Measurements from ENCODE around the gene ZC3H10. TPM values are rescaled to one million over a fixed set of nuclear protein-coding genes. Genes with fewer than 3 reads are reported as not detected.
A peak's percentile ranks its signal among the peaks of the same experiment; 100 is the strongest.

ZC3H10 gene
- total RNA-seq, 6 experiments from 2014 or later: 1.7 to 5.4 (median 3.2) TPM

GRCh38 chr12:56078931-56079722 is 38.9 kb upstream of the ZC3H10 start:
- 5% methylated on average over 22 of the region's 50 CpGs for WGBS (ENCODE audit: insufficient coverage, low coverage, low lambda C conversion rate, missing lambda C conversion rate)
- no peaks in the 10 kb centered on the region for H3K27me3 ChIP-seq
- no peaks in the 10 kb centered on the region for H3K9me3 ChIP-seq
- peak overlapping the region; percentile 82 to 92 (median 90) for H3K4me3 ChIP-seq
- peaks cover 0 to 31% (median 7%) of the 10 kb centered on the region in 4 donors for H3K4me1 ChIP-seq
- peak; percentile 56 to 71 (median 64) for ATAC-seq
- TF ChIP-seq POLR2A (IDR thresholded peaks at IDR 0.05) (peak; percentile 77), CTCF (IDR thresholded peaks at IDR 0.05) (peak; percentile 73 to 79 (median 76))
- peak overlapping the region; percentile 91 to 99 (median 93) for H3K27ac ChIP-seq
- H3K36me3 ChIP-seq: peaks cover 0 to 9% (median 4%) of the 10 kb centered on the region in 4 donors
- peak; percentile 92 to 93 (median 93) for DNase-seq
- intact Hi-C loops (cut with DNase I): no loop called here

DNA sequence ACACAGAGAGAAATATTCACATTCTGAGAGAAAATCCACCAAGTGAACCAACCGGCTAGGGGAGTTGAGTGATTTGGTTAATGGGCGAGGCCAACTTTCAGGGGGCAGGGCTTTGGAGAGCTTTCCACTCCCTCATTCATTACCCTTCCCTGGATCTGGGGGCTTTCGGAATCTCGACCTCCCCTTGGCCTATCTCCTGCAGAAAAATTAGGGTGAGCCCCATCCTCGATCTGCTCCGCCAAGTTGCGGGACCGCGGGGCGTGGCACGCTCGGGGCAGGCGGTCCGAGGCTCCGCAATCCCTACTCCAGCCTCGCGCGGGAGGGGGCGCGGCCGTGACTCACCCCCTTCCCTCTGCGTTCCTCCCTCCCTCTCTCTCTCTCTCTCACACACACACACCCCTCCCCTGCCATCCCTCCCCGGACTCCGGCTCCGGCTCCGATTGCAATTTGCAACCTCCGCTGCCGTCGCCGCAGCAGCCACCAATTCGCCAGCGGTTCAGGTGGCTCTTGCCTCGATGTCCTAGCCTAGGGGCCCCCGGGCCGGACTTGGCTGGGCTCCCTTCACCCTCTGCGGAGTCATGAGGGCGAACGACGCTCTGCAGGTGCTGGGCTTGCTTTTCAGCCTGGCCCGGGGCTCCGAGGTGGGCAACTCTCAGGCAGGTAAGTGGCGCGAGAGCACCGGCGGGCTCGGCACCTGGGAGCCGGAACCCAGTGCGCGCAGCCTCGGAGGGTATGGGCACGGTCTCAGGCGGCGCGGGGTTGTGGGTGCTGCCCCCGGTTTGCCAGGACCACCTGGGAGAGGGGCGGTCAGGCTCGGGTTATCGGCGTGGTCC is 38.1 kb upstream of the ZC3H10 start, which contains the start of gene ERBB3:
ERBB3 (plus strand) TSS at position 443 of the 833 bp plus-strand sequence; CDS start at position 579, 136 bp downstream.
- peaks cover 0 to 39% (median 11%) of the 10 kb centered on the region in 4 donors for H3K4me1 ChIP-seq
- under 1% methylated on average over 24 of the region's 59 CpGs for WGBS (ENCODE audit: insufficient coverage, low coverage, low lambda C conversion rate, missing lambda C conversion rate)
- no peaks in the 10 kb centered on the region for H3K27me3 ChIP-seq
- H3K36me3 ChIP-seq: peaks cover 0 to 17% (median 8%) of the 10 kb centered on the region in 4 donors
- peak within 1 kb of the TSS; percentile 91 to 99 (median 93) for H3K27ac ChIP-seq
- H3K9me3 ChIP-seq: no peaks in the 10 kb centered on the region
- peak; percentile 86 to 88 (median 86) for DNase-seq
- peak; percentile 71 to 79 (median 73) for ATAC-seq
- TF ChIP-seq POLR2A (IDR thresholded peaks at IDR 0.05) (peak; percentile 85), CTCF (IDR thresholded peaks at IDR 0.05) (peak in 1 of 4 donors; percentile 44)
- H3K4me3 ChIP-seq: peak within 1 kb of the TSS; percentile 82 to 92 (median 90)
- intact Hi-C loops (cut with DNase I): no loop called here

- DNase-seq (peak; percentile 81 to 94 (median 92)), ATAC-seq (peak; percentile 59 to 76 (median 66))
- H3K9me3 ChIP-seq: no peaks in the 10 kb centered on the region
These were observed 37.4 kb upstream of the ZC3H10 start for GRCh38 chr12:56080556-56081138.

More at GRCh38 chr12:56080556-56081138, 37.4 kb upstream of the ZC3H10 start:
- Histone ChIP-seq H3K36me3 (peaks cover 0 to 24% (median 13%) of the 10 kb centered on the region in 4 donors), H3K27me3 (no peaks in the 10 kb centered on the region), H3K4me1 (peaks cover 0 to 45% (median 14%) of the 10 kb centered on the region in 4 donors), H3K4me3 (peak overlapping the region; percentile 82 to 92 (median 90)), H3K27ac (peak overlapping the region; percentile 91 to 99 (median 93))
- intact Hi-C loops (cut with DNase I): no loop called here
- peak; percentile 69 for TF ChIP-seq POLR2A (IDR thresholded peaks at IDR 0.05)
- peak in 3 of 4 donors; percentile 9 to 35 (median 26) for TF ChIP-seq CTCF (IDR thresholded peaks at IDR 0.05)
- WGBS (ENCODE audit: insufficient coverage, low coverage, low lambda C conversion rate, missing lambda C conversion rate): 5% methylated on average over 10 of the region's 20 CpGs
